Common myeloid progenitor, CD34-positive (primary cell): ENCODE measurements around the gene ZBTB16.

Experiments used
- CTCF ChIA-PET: fragments of 350-600 bp; sonication (Branson Sonifier 250); formaldehyde crosslinking; loops from one replicate; lab custom pipeline; 2021; ENCODE audit warnings: antibody characterized with exemption; lab: Charles Lee
- POLR2A ChIA-PET: fragments of 350-600 bp; sonication (Branson Sonifier 250); formaldehyde crosslinking; loops from one replicate; lab custom pipeline; 2021; ENCODE audit warnings: antibody characterized with exemption; lab: Charles Lee
- DNase-seq, 3 donors: peaks; one replicate each; pipeline versions ENCODE4 v3.0.0 to v3.0.0-alpha.2; 2013
- H3K27ac ChIP-seq, 2 experiments: 1 replicate in 1 of 2; 2 replicates in 1 of 2; pipeline ENCODE4 v1.7.0; 2013; ENCODE audit warnings: inconsistent platforms in 2 of 2, low read length in 2 of 2, mild to moderate bottlenecking in 2 of 2, low read depth in 1 of 2, moderate library complexity in 1 of 2; ENCODE audit not compliant: severe bottlenecking in 2 of 2, insufficient read depth in 1 of 2, poor library complexity in 1 of 2
- H3K27me3 ChIP-seq, 5 experiments: replicated peaks in 2 of 5; 1 replicate in 3 of 5; 2 replicates in 2 of 5; pipeline versions ENCODE4 v1.6.1 to v1.7.0; 2013; ENCODE audit warnings: low read length in 4 of 5, mild to moderate bottlenecking in 2 of 5, moderate library complexity in 2 of 5, inconsistent platforms in 1 of 5; ENCODE audit not compliant: insufficient read depth in 5 of 5, control insufficient read depth in 4 of 5
- H3K36me3 ChIP-seq, 4 experiments: 1 replicate in 2 of 4; 2 replicates in 2 of 4; pipeline versions ENCODE4 v1.6.1 to v1.7.0; 2013; ENCODE audit warnings: low read length in 3 of 4, control low read depth in 1 of 4, mild to moderate bottlenecking in 1 of 4; ENCODE audit not compliant: control insufficient read depth in 4 of 4, insufficient read depth in 4 of 4
- H3K4me1 ChIP-seq, 4 experiments: 1 replicate in 3 of 4; 2 replicates in 1 of 4; pipeline versions ENCODE4 v1.6.1 to v1.7.1; 2013; ENCODE audit warnings: low read length in 3 of 4, mild to moderate bottlenecking in 3 of 4, control low read depth in 1 of 4, inconsistent platforms in 1 of 4, moderate library complexity in 1 of 4; ENCODE audit not compliant: control insufficient read depth in 4 of 4, insufficient read depth in 4 of 4; ENCODE audit errors: control extremely low read depth in 1 of 4
- H3K4me3 ChIP-seq, 7 experiments: 1 replicate in 4 of 7; 2 replicates in 3 of 7; pipeline versions ENCODE4 v1.5.1 to v1.7.0; 2013; ENCODE audit warnings: mild to moderate bottlenecking in 7 of 7, low read length in 6 of 7, moderate library complexity in 6 of 7, inconsistent platforms in 2 of 7, low read depth in 2 of 7, control low read depth in 1 of 7; ENCODE audit not compliant: insufficient read depth in 4 of 7, control insufficient read depth in 1 of 7; ENCODE audit errors: extremely low read depth in 1 of 7
- H3K9me3 ChIP-seq, 5 experiments: 1 replicate in 4 of 5; 2 replicates in 1 of 5; pipeline versions ENCODE4 v1.6.1 to v1.7.1; 2013; ENCODE audit warnings: low read length in 4 of 5, mild to moderate bottlenecking in 2 of 5, inconsistent platforms in 1 of 5, low read depth in 1 of 5, moderate library complexity in 1 of 5; ENCODE audit not compliant: control insufficient read depth in 4 of 5, insufficient read depth in 2 of 5; ENCODE audit errors: control extremely low read depth in 1 of 5
- WGBS: methylation state at CpG from one replicate; pipeline ENCODE4 v1.1.5; 2013; ENCODE audit not compliant: insufficient coverage; 5-methylcytosine and 5-hydroxymethylcytosine counted together

Gene ZBTB16

GRCh38 chr11:114109206-114110090, 49.9 kb downstream of the ZBTB16 start:
- 53% methylated on average over 5 of the region's 9 CpGs for WGBS
- H3K36me3 ChIP-seq, result peaks cover 0 to 6% (median 0%) of the 10 kb centered on the region in 4 experiments
- ChIA-PET CTCF (interaction anchor here (1.2 to 4.0 kb wide), 13 partner anchors 11 to 151 kb away, joined by 3 to 19 read pairs (median 8); partner anchors contain the start of gene ZBTB16), POLR2A (interaction anchor here (0.7 to 2.0 kb wide), 5 partner anchors 11 to 27 kb away, joined by 3 to 8 read pairs (median 3); no protein-coding TSS in a partner anchor)
- peak overlapping the region in 3 of 7 experiments; percentile 26 to 38 (median 32) for H3K4me3 ChIP-seq
- H3K27ac ChIP-seq, result no peak overlapping the region
- H3K4me1 ChIP-seq, result peaks cover 28 to 57% (median 45%) of the 10 kb centered on the region in 4 experiments
- DNase-seq, result peak; percentile 29 to 85 (median 77)
- no peaks in the 10 kb centered on the region for H3K9me3 ChIP-seq
- H3K27me3 ChIP-seq, result no peaks in the 10 kb centered on the region

GRCh38 chr11:114110123-114110522, 50.6 kb downstream of the ZBTB16 start:
- peak overlapping the region in 1 of 2 experiments; percentile 36 for H3K27ac ChIP-seq
- peaks cover 0 to 6% (median 0%) of the 10 kb centered on the region in 4 experiments for H3K36me3 ChIP-seq
- DNase-seq, result no peak
- peaks cover 28 to 52% (median 43%) of the 10 kb centered on the region in 4 experiments for H3K4me1 ChIP-seq
- peak overlapping the region in 3 of 7 experiments; percentile 26 to 38 (median 32) for H3K4me3 ChIP-seq
- no peaks in the 10 kb centered on the region for H3K27me3 ChIP-seq
- ChIA-PET CTCF (interaction anchor here (0.7 to 4.0 kb wide), 11 partner anchors 18 to 70 kb away, joined by 3 to 12 read pairs (median 4); no protein-coding TSS in a partner anchor), POLR2A (interaction anchor here (1.5 kb wide), 1 partner anchor 12 kb away, joined by 3 read pairs; no protein-coding TSS in a partner anchor)
- H3K9me3 ChIP-seq, result no peaks in the 10 kb centered on the region
- WGBS, result 88% methylated on average over 6 of the region's 6 CpGs

GRCh38 chr11:114110952-114111947, 51.7 kb downstream of the ZBTB16 start:
- DNase-seq, result peak; percentile 71 to 89 (median 82)
- H3K36me3 ChIP-seq, result no peaks in the 10 kb centered on the region
- WGBS, result 2% methylated on average over 8 of the region's 12 CpGs
- H3K27ac ChIP-seq, result peak overlapping the region; percentile 43 to 72
- H3K27me3 ChIP-seq, result no peaks in the 10 kb centered on the region
- peaks cover 25 to 52% (median 43%) of the 10 kb centered on the region in 4 experiments for H3K4me1 ChIP-seq
- H3K4me3 ChIP-seq, result peak overlapping the region in 6 of 7 experiments; percentile 9 to 74 (median 44)
- ChIA-PET POLR2A (interaction anchor here (0.8 kb wide), 1 partner anchor 28 kb away, joined by 3 read pairs; no protein-coding TSS in a partner anchor), CTCF (interaction anchor here (0.6 to 4.0 kb wide), 13 partner anchors 9 to 69 kb away, joined by 3 to 11 read pairs (median 3); no protein-coding TSS in a partner anchor)
- no peaks in the 10 kb centered on the region for H3K9me3 ChIP-seq

GRCh38 chr11:114115451-114115928, 56.0 kb downstream of the ZBTB16 start:
- 96% methylated on average over 10 of the region's 14 CpGs for WGBS
- H3K9me3 ChIP-seq, result no peaks in the 10 kb centered on the region
- H3K27me3 ChIP-seq, result no peaks in the 10 kb centered on the region
- no peak for DNase-seq
- no peak overlapping the region for H3K27ac ChIP-seq
- POLR2A ChIA-PET, result interaction anchor here (1.0 kb wide), 1 partner anchor 16 kb away, joined by 11 read pairs; no protein-coding TSS in a partner anchor
- no peak overlapping the region for H3K4me3 ChIP-seq
- peaks cover 6 to 37% (median 18%) of the 10 kb centered on the region in 4 experiments for H3K4me1 ChIP-seq
- no peaks in the 10 kb centered on the region for H3K36me3 ChIP-seq
- CTCF ChIA-PET, result interaction anchor here (0.6 to 2.6 kb wide), 6 partner anchors 8 to 27 kb away, joined by 3 to 13 read pairs (median 6); no protein-coding TSS in a partner anchor

- Histone ChIP-seq H3K27me3 (no peaks in the 10 kb centered on the region), H3K4me3 (no peak overlapping the region), H3K36me3 (no peaks in the 10 kb centered on the region), H3K4me1 (peaks cover 5 to 33% (median 9%) of the 10 kb centered on the region in 4 experiments), H3K9me3 (no peaks in the 10 kb centered on the region), H3K27ac (no peak overlapping the region)
- ChIA-PET POLR2A (interaction anchor here (1.0 to 1.3 kb wide), 2 partner anchors 12 to 17 kb away, joined by 3 to 11 read pairs; no protein-coding TSS in a partner anchor), CTCF (interaction anchor here (0.9 to 2.6 kb wide), 7 partner anchors 9 to 56 kb away, joined by 3 to 13 read pairs (median 6); partner anchors contain the start of gene ZBTB16)
- no peak for DNase-seq
- 94% methylated on average over 3 of the region's 5 CpGs for WGBS
These were observed 56.8 kb downstream of the ZBTB16 start for GRCh38 chr11:114116357-114116756.

- no peaks in the 10 kb centered on the region for H3K27me3 ChIP-seq
- H3K4me1 ChIP-seq, result peaks cover under 1 to 33% (median 5%) of the 10 kb centered on the region in 4 experiments
- H3K27ac ChIP-seq, result no peak overlapping the region
- no peaks in the 10 kb centered on the region for H3K9me3 ChIP-seq
- DNase-seq, result no peak
- no peak overlapping the region for H3K4me3 ChIP-seq
- ChIA-PET POLR2A (interaction anchor here (1.0 to 1.3 kb wide), 2 partner anchors 13 to 17 kb away, joined by 3 to 11 read pairs; no protein-coding TSS in a partner anchor), CTCF (interaction anchor here (0.9 to 2.6 kb wide), 7 partner anchors 10 to 56 kb away, joined by 3 to 13 read pairs (median 6); partner anchors contain the start of gene ZBTB16)
- 95% methylated on average over 2 of the region's 3 CpGs for WGBS
- H3K36me3 ChIP-seq, result peaks cover 0 to under 1% (median 0%) of the 10 kb centered on the region in 4 experiments
These were observed 57.3 kb downstream of the ZBTB16 start for GRCh38 chr11:114116800-114117199.
